HCT116 (cell line): Measurements from ENCODE around the gene MOGAT3. TPM values are rescaled to one million over a fixed set of nuclear protein-coding genes. Genes with fewer than 3 reads are reported as not detected.

Source experiments
- ATAC-seq: fragments of 200-7000 bp; cut with Tn5 transposase; 2 replicates; pipeline ENCODE4 v1.9.1; 2020; ENCODE audit warnings: mild to moderate bottlenecking, moderate library complexity
- BruUV-seq: library from RNA; stranded (reverse); fragments of 400-500 nt; replicated peaks from 2 replicates; lab custom pipeline; 2021; lab: Mats Ljungman, UMichigan
- CTCF ChIA-PET: fragments of 300-600 bp; sonication (Branson Sonifier 250); formaldehyde crosslinking; loops from one replicate; lab custom pipeline; 2021; ENCODE audit warnings: antibody characterized with exemption; lab: Charles Lee
- POLR2A ChIA-PET: fragments of 300-600, 350-600 bp; sonication (Branson Sonifier 250); formaldehyde crosslinking; loops from one replicate; lab custom pipeline; 2021; ENCODE audit warnings: antibody characterized with exemption; lab: Charles Lee
- RAD21 ChIA-PET, 2 experiments: fragments of 300-600 bp; sonication (Branson Sonifier 250); formaldehyde crosslinking; loops; one replicate each; lab custom pipeline; 2023; ENCODE audit warnings: low total read pairs in 2 of 2; ENCODE audit not compliant: uncharacterized antibody in 2 of 2, unreplicated experiment in 2 of 2, low non-redundant PET in 1 of 2; lab: Charles Lee
- DNase-seq: peaks from one replicate; pipeline ENCODE4 v3.0.0-alpha.2; 2010; ENCODE audit warnings: low read depth, low spot score
- H2AFZ ChIP-seq: fragments of 200-600 bp; shearing (Covaris generic), sonication (generic); 2 replicates; pipeline ENCODE4 v1.6.1; 2017; ENCODE audit warnings: low read depth, mixed run types, mixed read lengths, antibody characterized with exemption, low read length; ENCODE audit not compliant: poor library complexity, severe bottlenecking
- H3K27ac ChIP-seq: 2 replicates; pipeline ENCODE4 v1.5.1; 2012; ENCODE audit warnings: low read depth, low read length
- H3K27me3 ChIP-seq: fragments of 200-600 bp; sonication (generic); 2 replicates; pipeline ENCODE4 v1.6.1; 2016; ENCODE audit warnings: mixed run types, low read length, mixed read lengths; ENCODE audit not compliant: insufficient read depth
- H3K36me3 ChIP-seq, 2 experiments: fragments of 200-500 bp in 1 of 2; fragments of 200-600 bp in 1 of 2; sonication (Bioruptor generic) in 1 of 2; sonication (generic) in 1 of 2; 2 replicates each; pipeline versions ENCODE4 v1.5.1 to v1.6.1; 2014 to 2016; ENCODE audit warnings: low read length in 2 of 2, inconsistent platforms in 1 of 2, mixed read lengths in 1 of 2, mixed run types in 1 of 2; ENCODE audit not compliant: insufficient read depth in 2 of 2, control insufficient read depth in 1 of 2
- H3K4me1 ChIP-seq, 2 experiments: fragments of 200-600 bp in 1 of 2; sonication (generic) in 1 of 2; 2 replicates each; pipeline versions ENCODE4 v1.5.1 to v1.6.1; 2012 to 2017; ENCODE audit warnings: low read length in 2 of 2, inconsistent platforms in 1 of 2, mild to moderate bottlenecking in 1 of 2, mixed read lengths in 1 of 2, mixed run types in 1 of 2, moderate library complexity in 1 of 2; ENCODE audit not compliant: insufficient read depth in 2 of 2, control insufficient read depth in 1 of 2
- H3K4me2 ChIP-seq: fragments of 200-600 bp; sonication (generic); 2 replicates; pipeline ENCODE4 v1.6.1; 2017; ENCODE audit warnings: mixed run types, low read length, mixed read lengths
- H3K4me3 ChIP-seq, 2 experiments: fragments of 200-600 bp in 1 of 2; sonication (generic) in 1 of 2; replicated peaks in 1 of 2; 2 replicates each; pipeline ENCODE4 v1.5.1; 2011 to 2016; ENCODE audit warnings: low read length in 2 of 2, control low read depth in 1 of 2, low read depth in 1 of 2, mild to moderate bottlenecking in 1 of 2, mixed read lengths in 1 of 2, mixed run types in 1 of 2
- H3K79me2 ChIP-seq: fragments of 200-600 bp; sonication (generic); 2 replicates; pipeline ENCODE4 v1.6.1; 2017; ENCODE audit warnings: mild to moderate bottlenecking, mixed run types, low read length, moderate library complexity, mixed read lengths; ENCODE audit not compliant: insufficient read depth
- H3K9ac ChIP-seq: fragments of 200-600 bp; sonication (generic); 2 replicates; pipeline ENCODE4 v1.6.1; 2016; ENCODE audit warnings: low read length, mixed read lengths
- H3K9me2 ChIP-seq: fragments of 200-600 bp; sonication (generic), shearing (Covaris generic); 2 replicates; pipeline ENCODE4 v1.6.1; 2017; ENCODE audit warnings: mixed run types, mild to moderate bottlenecking, moderate library complexity; ENCODE audit not compliant: insufficient read depth
- H3K9me3 ChIP-seq, 2 experiments: fragments of 200-500 bp in 1 of 2; fragments of 200-600 bp in 1 of 2; sonication (Bioruptor generic) in 1 of 2; sonication (generic) in 1 of 2; 2 replicates each; pipeline ENCODE4 v1.6.1; 2014 to 2017; ENCODE audit warnings: low read length in 2 of 2, mixed read lengths in 2 of 2, inconsistent platforms in 1 of 2, low read depth in 1 of 2, mild to moderate bottlenecking in 1 of 2, mixed run types in 1 of 2, moderate library complexity in 1 of 2; ENCODE audit not compliant: control insufficient read depth in 1 of 2, insufficient read depth in 1 of 2
- H4K20me1 ChIP-seq: fragments of 200-600 bp; sonication (generic), shearing (Covaris generic); 2 replicates; pipeline ENCODE4 v1.6.1; 2017; ENCODE audit warnings: mixed run types, mild to moderate bottlenecking, moderate library complexity; ENCODE audit not compliant: insufficient read depth
- EGR1 ChIP-seq: IDR thresholded peaks from 2 replicates; pipeline ENCODE4 v1.6.1; 2012; ENCODE audit warnings: low read depth
- EZH2phosphoT487 ChIP-seq: fragments of 200-600 bp; IDR thresholded peaks from 2 replicates; pipeline ENCODE4 v1.6.1; 2018; ENCODE audit warnings: antibody characterized with exemption, borderline replicate concordance
- POLR2A ChIP-seq: IDR thresholded peaks from 2 replicates; pipeline ENCODE4 v1.7.0; 2011; ENCODE audit warnings: borderline replicate concordance; ENCODE audit not compliant: insufficient read depth, insufficient read length; ENCODE audit errors: extremely low read depth
- POLR2AphosphoS5 ChIP-seq: IDR thresholded peaks from 2 replicates; pipeline ENCODE4 v1.6.1; 2011; ENCODE audit warnings: mild to moderate bottlenecking, low read depth, low read length, moderate library complexity
- YY1 ChIP-seq: IDR thresholded peaks from 2 replicates; pipeline ENCODE4 v1.6.1; 2011; ENCODE audit warnings: low read length, low read depth, moderate library complexity, mild to moderate bottlenecking; ENCODE audit not compliant: insufficient replicate concordance; ENCODE audit errors: extremely low read depth
- intact Hi-C: fragments of 100-400 bp; cut with micrococcal nuclease; formaldehyde crosslinking; loops from 2 replicates; pipeline ENCODE4 v1.10.0; 2022
- total RNA-seq: library from RNA; stranded (reverse); gene quantifications from one replicate; pipeline ENCODE4 v1.2.1, GENCODE V29; 2021; ENCODE audit not compliant: unreplicated experiment
- TF ChIP-seq, protein P1 (sequence below), 3 experiments: fragments of 200-600 bp in 1 of 3; sonication (generic) in 1 of 3; IDR thresholded peaks in 2 of 3; conservative IDR thresholded peaks in 1 of 3; 2 replicates each; pipeline ENCODE4 v1.5.1; 2012 to 2017; ENCODE audit warnings: low read depth in 2 of 3, low read length in 2 of 3, antibody characterized with exemption in 1 of 3, borderline replicate concordance in 1 of 3, control low read depth in 1 of 3, mild to moderate bottlenecking in 1 of 3, mixed read lengths in 1 of 3, mixed run types in 1 of 3, moderate library complexity in 1 of 3; ENCODE audit not compliant: insufficient read depth in 1 of 3

MOGAT3 gene
- total RNA-seq, 1 experiment from 2014 or later, result not detected

- Histone ChIP-seq H3K4me3 (no peak overlapping the region), H3K4me1 (peaks cover 14 to 38% of the 10 kb centered on the region in 2 experiments), H3K9ac (no peak overlapping the region), H3K36me3 (peaks cover 4 to 5% of the 10 kb centered on the region in 2 experiments), H3K27me3 (no peaks in the 10 kb centered on the region), H3K4me2 (no peak overlapping the region), H4K20me1 (no peaks in the 10 kb centered on the region), H3K9me2 (no peaks in the 10 kb centered on the region), H3K27ac (no peak overlapping the region), H2AFZ (no peak overlapping the region), H3K79me2 (peaks cover 74% of the 10 kb centered on the region), H3K9me3 (no peaks in the 10 kb centered on the region)
- no peak for DNase-seq
- no TSS peak for BruUV-seq
- ChIA-PET RAD21 (no interaction called here), POLR2A (no interaction called here), CTCF (no interaction called here)
- TF ChIP-seq EGR1 (no peak), EZH2phosphoT487 (no peak), POLR2AphosphoS5 (no peak), YY1 (no peak), POLR2A (no peak)
- TF ChIP-seq, protein P1, sequence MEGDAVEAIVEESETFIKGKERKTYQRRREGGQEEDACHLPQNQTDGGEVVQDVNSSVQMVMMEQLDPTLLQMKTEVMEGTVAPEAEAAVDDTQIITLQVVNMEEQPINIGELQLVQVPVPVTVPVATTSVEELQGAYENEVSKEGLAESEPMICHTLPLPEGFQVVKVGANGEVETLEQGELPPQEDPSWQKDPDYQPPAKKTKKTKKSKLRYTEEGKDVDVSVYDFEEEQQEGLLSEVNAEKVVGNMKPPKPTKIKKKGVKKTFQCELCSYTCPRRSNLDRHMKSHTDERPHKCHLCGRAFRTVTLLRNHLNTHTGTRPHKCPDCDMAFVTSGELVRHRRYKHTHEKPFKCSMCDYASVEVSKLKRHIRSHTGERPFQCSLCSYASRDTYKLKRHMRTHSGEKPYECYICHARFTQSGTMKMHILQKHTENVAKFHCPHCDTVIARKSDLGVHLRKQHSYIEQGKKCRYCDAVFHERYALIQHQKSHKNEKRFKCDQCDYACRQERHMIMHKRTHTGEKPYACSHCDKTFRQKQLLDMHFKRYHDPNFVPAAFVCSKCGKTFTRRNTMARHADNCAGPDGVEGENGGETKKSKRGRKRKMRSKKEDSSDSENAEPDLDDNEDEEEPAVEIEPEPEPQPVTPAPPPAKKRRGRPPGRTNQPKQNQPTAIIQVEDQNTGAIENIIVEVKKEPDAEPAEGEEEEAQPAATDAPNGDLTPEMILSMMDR (IDR thresholded peaks at IDR 0.05 in 2 of 3, conservative IDR thresholded peaks at IDR 0.05 in 1 of 3; ENCODE audit: borderline replicate concordance in 1 of 3, insufficient read depth in 1 of 3, low read depth in 2 of 3, low read length in 2 of 3), result 0 out of 6 replicates have a peak, but pooled peaks of 2 of the 3 experiments have one; percentile 6 to 14
- intact Hi-C loops, result no loop called here
- no peak for ATAC-seq
Observed at GRCh38 chr7:101248276-101248675, 47.4 kb upstream of the MOGAT3 start.
